Smooth muscle cell (in vitro differentiated cells): ENCODE measurements around the gene TNFRSF4. TPM values are rescaled to one million over a fixed set of nuclear protein-coding genes. Genes with fewer than 3 reads are reported as not detected.

Experiments used
- DNase-seq: peaks from one replicate; lab custom pipeline; 2025; ENCODE audit not compliant: unreplicated experiment; lab: John Stamatoyannopoulos, UW
- H2AFZ ChIP-seq: fragments of 200-600 bp; sonication (generic); 2 replicates; pipeline ENCODE4 v1.6.0; 2016; ENCODE audit warnings: antibody characterized with exemption, low read depth, mild to moderate bottlenecking
- H3F3A ChIP-seq: fragments of 200-600 bp; sonication (generic); 2 replicates; pipeline ENCODE4 v1.6.0; 2017; ENCODE audit warnings: antibody characterized with exemption, low read depth
- H3K27ac ChIP-seq: fragments of 200-600 bp; sonication (generic); 2 replicates; pipeline ENCODE4 v1.5.1; 2016; ENCODE audit warnings: low read depth, mild to moderate bottlenecking
- H3K27me3 ChIP-seq: fragments of 200-600 bp; sonication (generic); 2 replicates; pipeline ENCODE4 v1.6.1; 2016; ENCODE audit warnings: low read depth, mild to moderate bottlenecking
- H3K36me3 ChIP-seq: fragments of 200-600 bp; sonication (generic); 2 replicates; pipeline ENCODE4 v1.5.1; 2016; ENCODE audit warnings: low read depth
- H3K4me1 ChIP-seq: fragments of 200-600 bp; sonication (generic); 2 replicates; pipeline ENCODE4 v1.5.1; 2016; ENCODE audit warnings: low read depth
- H3K4me2 ChIP-seq: fragments of 200-600 bp; sonication (generic); 2 replicates; pipeline ENCODE4 v1.6.0; 2016; ENCODE audit warnings: mild to moderate bottlenecking
- H3K4me3 ChIP-seq: fragments of 200-600 bp; sonication (generic); 2 replicates; pipeline ENCODE4 v1.5.1; 2016; ENCODE audit warnings: mild to moderate bottlenecking
- H3K79me2 ChIP-seq: fragments of 200-600 bp; sonication (generic); 2 replicates; pipeline ENCODE4 v1.6.0; 2016; ENCODE audit warnings: low read depth, mild to moderate bottlenecking
- H3K9ac ChIP-seq: fragments of 200-600 bp; sonication (generic); 2 replicates; pipeline ENCODE4 v1.6.0; 2016; ENCODE audit warnings: low read depth
- H3K9me3 ChIP-seq: fragments of 200-600 bp; sonication (generic); replicated peaks from 2 replicates; pipeline ENCODE4 v1.5.1; 2016; ENCODE audit warnings: low read depth
- H4K20me1 ChIP-seq: fragments of 200-600 bp; sonication (generic); 2 replicates; pipeline ENCODE4 v1.6.0; 2016; ENCODE audit warnings: low read depth
- WGBS: methylation state at CpG from one replicate; pipeline ENCODE4 v1.1.7; 2016; ENCODE audit warnings: low lambda C conversion rate; 5-methylcytosine and 5-hydroxymethylcytosine counted together
- polyA plus RNA-seq: library from polyadenylated mRNA; unstranded; fragments of >200 nt; fragmentation: Nextera tagmentation; extraction: Ambion mirVana; gene quantifications from 2 replicates; pipeline ENCODE4 v1.2.1, GENCODE V29; 2016
- total RNA-seq: library from RNA; depleted of rRNA; stranded (reverse); fragments of >200 nt; gene quantifications from 2 replicates; pipeline ENCODE4 v1.2.3, GENCODE V29; 2014
- TF ChIP-seq, protein P1 (sequence below): fragments of 200-600 bp; sonication (generic); IDR thresholded peaks from 2 replicates; pipeline ENCODE4 v1.5.1; 2017; ENCODE audit warnings: borderline replicate concordance, mild to moderate bottlenecking, antibody characterized with exemption; ENCODE audit not compliant: insufficient read depth, poor library complexity, severe bottlenecking

Gene TNFRSF4
- total and polyA plus RNA-seq, 2 experiments from 2014 or later: not detected

DNA sequence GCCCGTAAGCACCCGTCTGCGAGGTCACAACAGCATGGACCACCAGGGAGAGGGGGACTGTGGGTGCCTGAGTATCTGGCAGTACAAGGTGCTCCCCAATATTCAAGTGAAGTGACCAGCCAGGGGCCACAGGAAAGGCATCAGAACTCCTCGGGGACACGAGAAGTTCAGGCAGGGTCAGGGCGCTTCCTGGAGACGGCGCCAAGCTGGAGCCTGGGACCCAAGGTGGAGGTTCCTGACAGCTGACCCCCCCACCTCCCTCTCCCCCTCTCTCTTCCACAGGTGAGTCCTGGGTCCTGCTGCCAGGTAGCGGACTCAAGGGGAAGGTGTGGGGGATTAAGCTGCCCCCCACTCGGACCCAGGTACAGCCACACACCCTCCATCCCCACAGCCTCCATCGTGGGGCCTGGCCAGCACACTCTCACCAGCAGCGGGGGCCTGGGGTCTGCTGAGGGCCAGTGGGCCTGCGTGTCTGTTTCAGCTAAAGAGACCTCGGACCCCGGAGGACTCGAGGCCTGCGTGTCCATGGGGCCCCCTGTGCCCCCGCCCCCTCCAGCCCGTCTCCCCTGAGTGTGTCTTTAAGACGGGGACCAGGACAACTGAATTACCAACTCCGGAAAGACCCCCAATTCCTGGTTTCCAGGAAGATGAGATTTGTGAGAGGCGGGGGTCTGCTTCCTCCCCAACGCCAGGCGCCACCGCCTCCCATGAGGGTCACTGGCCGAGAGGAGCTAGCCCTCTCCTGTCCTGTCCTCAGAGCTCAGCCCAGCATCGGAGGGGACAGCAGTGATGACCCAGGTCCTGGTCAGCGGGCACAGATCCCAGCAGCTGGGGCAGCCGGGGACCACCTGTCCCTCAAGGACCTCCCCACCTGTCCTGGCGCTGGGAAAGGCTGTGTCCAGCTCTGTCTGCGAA, 13.7 kb downstream of the TNFRSF4 start:
- Histone ChIP-seq H4K20me1 (no peaks in the 10 kb centered on the region), H3K4me3 (peak overlapping the region; percentile 52), H3K9me3 (no peaks in the 10 kb centered on the region), H3F3A (no peaks in the 10 kb centered on the region), H3K9ac (peak overlapping the region; percentile 75), H3K27me3 (no peaks in the 10 kb centered on the region), H3K4me1 (no peaks in the 10 kb centered on the region), H2AFZ (no peak overlapping the region), H3K27ac (peak overlapping the region; percentile 19), H3K4me2 (peak overlapping the region; percentile 81), H3K36me3 (no peaks in the 10 kb centered on the region), H3K79me2 (no peaks in the 10 kb centered on the region)
- TF ChIP-seq, protein P1, sequence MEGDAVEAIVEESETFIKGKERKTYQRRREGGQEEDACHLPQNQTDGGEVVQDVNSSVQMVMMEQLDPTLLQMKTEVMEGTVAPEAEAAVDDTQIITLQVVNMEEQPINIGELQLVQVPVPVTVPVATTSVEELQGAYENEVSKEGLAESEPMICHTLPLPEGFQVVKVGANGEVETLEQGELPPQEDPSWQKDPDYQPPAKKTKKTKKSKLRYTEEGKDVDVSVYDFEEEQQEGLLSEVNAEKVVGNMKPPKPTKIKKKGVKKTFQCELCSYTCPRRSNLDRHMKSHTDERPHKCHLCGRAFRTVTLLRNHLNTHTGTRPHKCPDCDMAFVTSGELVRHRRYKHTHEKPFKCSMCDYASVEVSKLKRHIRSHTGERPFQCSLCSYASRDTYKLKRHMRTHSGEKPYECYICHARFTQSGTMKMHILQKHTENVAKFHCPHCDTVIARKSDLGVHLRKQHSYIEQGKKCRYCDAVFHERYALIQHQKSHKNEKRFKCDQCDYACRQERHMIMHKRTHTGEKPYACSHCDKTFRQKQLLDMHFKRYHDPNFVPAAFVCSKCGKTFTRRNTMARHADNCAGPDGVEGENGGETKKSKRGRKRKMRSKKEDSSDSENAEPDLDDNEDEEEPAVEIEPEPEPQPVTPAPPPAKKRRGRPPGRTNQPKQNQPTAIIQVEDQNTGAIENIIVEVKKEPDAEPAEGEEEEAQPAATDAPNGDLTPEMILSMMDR: no peak
- WGBS: 92% methylated on average over 30 of the region's 31 CpGs
- DNase-seq: no peak

DNA sequence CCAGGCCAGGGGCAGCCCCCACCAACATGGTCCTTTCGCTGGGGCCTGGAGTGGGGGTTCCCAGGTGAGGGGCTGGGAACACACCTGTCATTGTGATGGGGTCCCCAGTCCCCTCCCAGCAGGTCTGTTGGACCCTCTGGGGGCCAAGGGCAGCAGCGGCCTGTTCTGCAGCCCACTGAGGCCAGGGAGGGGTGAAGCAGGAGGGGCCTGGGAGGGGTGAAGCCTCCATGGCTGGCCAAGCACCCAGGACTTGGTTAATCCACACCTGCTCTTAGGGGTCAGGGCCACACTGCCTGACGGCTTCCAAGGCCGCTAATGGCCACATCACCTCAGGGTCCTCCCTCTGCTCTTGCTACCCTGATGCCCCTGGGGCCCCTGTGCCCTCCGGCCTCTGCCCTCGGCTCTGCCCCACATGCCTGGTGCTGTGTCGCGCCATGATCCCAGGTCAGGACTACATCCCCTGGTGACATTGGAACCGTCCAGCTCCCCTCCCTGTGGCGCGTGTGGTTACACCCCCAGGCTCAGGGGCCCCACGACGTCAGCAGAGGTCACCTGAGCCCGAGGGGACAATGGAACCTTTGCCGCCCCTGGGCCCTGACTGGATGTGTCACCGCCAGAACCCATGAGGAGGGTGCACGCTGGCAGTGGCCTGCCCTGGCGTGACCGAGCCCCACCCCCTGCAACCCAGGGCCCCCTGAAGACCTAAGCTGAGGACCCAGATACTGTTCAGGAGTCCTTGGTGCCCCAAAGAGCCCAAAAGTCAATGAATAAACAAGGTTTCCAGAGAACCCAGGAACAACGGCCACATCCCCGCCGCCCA, 14.6 kb downstream of the TNFRSF4 start:
- DNase-seq: no peak
- TF ChIP-seq, protein P1: no peak
- WGBS: 90% methylated on average over 22 of the region's 22 CpGs

GRCh38 chr1:1198423-1199140, 15.4 kb downstream of the TNFRSF4 start:
- Histone ChIP-seq H3K27me3 (no peaks in the 10 kb centered on the region), H3K9me3 (no peaks in the 10 kb centered on the region), H2AFZ (no peak overlapping the region), H3K36me3 (no peaks in the 10 kb centered on the region), H3K4me1 (no peaks in the 10 kb centered on the region), H3K27ac (no peak overlapping the region), H3K79me2 (no peaks in the 10 kb centered on the region), H3F3A (no peaks in the 10 kb centered on the region), H4K20me1 (no peaks in the 10 kb centered on the region), H3K4me3 (no peak overlapping the region), H3K4me2 (no peak overlapping the region), H3K9ac (no peak overlapping the region)
- 86% methylated on average over 21 of the region's 23 CpGs for WGBS
- DNase-seq: no peak
- TF ChIP-seq, protein P1: no peak

More for the DNA sequence above, 14.6 kb downstream of the TNFRSF4 start:
- H3K4me2 ChIP-seq: no peak overlapping the region
- H3K4me3 ChIP-seq: no peak overlapping the region
- H3K79me2 ChIP-seq: no peaks in the 10 kb centered on the region
- no peak overlapping the region for H2AFZ ChIP-seq
- H3K4me1 ChIP-seq: no peaks in the 10 kb centered on the region
- H3K9ac ChIP-seq: no peak overlapping the region
- H4K20me1 ChIP-seq: no peaks in the 10 kb centered on the region
- H3K36me3 ChIP-seq: no peaks in the 10 kb centered on the region
- H3K9me3 ChIP-seq: no peaks in the 10 kb centered on the region
- H3K27me3 ChIP-seq: no peaks in the 10 kb centered on the region
- no peak overlapping the region for H3K27ac ChIP-seq
- no peaks in the 10 kb centered on the region for H3F3A ChIP-seq
